Ishikawa (cell line): ENCODE measurements around the gene MAPKBP1.

ENCODE experiments used
- EP300 ChIP-seq: IDR thresholded peaks from 2 replicates; pipeline ENCODE4 v1.6.1; 2012; ENCODE audit warnings: borderline replicate concordance
- FOXM1 ChIP-seq: IDR thresholded peaks from 2 replicates; pipeline ENCODE4 v1.6.1; 2012; ENCODE audit warnings: low read depth, borderline replicate concordance
- MAX ChIP-seq: IDR thresholded peaks from 2 replicates; pipeline ENCODE4 v1.6.1; 2012
- RAD21 ChIP-seq: IDR thresholded peaks from 2 replicates; pipeline ENCODE4 v1.6.1; 2012; ENCODE audit warnings: low read depth
- TAF1 ChIP-seq: IDR thresholded peaks from 2 replicates; pipeline ENCODE4 v1.6.1; 2012; ENCODE audit warnings: low read depth, mild to moderate bottlenecking
- YY1 ChIP-seq: IDR thresholded peaks from 2 replicates; pipeline ENCODE4 v1.6.1; 2012; ENCODE audit warnings: low read depth
- TF ChIP-seq, protein P1 (sequence below): IDR thresholded peaks from 2 replicates; pipeline ENCODE4 v1.6.1; 2012; ENCODE audit warnings: low read depth, mild to moderate bottlenecking
- TF ChIP-seq, protein P2 (sequence below): IDR thresholded peaks from 2 replicates; pipeline ENCODE4 v1.6.1; 2012

DNA sequence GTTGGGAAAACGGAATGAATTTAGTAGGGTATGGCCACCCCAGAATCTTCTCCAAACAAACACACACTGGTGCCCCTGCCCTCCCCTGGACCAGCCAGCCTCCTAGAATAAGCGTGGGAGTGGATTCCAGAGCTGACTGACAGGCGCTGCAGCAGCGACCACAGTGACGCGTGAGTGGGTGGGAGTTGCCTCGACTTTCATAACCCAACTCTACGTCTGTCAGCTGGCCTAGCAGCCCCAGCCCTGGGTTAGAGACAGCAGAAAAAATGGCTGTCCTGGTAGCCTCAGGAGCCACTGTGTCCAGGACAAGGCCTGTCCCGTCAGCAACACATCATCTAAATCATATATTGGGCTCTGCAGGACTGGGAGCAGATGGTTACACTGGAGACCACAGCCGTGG lies 74.3 kb downstream of the MAPKBP1 start:
- TF ChIP-seq RAD21 (no peak), MAX (no peak), FOXM1 (no peak), TAF1 (no peak), YY1 (no peak), EP300 (no peak)
- TF ChIP-seq, protein P1, sequence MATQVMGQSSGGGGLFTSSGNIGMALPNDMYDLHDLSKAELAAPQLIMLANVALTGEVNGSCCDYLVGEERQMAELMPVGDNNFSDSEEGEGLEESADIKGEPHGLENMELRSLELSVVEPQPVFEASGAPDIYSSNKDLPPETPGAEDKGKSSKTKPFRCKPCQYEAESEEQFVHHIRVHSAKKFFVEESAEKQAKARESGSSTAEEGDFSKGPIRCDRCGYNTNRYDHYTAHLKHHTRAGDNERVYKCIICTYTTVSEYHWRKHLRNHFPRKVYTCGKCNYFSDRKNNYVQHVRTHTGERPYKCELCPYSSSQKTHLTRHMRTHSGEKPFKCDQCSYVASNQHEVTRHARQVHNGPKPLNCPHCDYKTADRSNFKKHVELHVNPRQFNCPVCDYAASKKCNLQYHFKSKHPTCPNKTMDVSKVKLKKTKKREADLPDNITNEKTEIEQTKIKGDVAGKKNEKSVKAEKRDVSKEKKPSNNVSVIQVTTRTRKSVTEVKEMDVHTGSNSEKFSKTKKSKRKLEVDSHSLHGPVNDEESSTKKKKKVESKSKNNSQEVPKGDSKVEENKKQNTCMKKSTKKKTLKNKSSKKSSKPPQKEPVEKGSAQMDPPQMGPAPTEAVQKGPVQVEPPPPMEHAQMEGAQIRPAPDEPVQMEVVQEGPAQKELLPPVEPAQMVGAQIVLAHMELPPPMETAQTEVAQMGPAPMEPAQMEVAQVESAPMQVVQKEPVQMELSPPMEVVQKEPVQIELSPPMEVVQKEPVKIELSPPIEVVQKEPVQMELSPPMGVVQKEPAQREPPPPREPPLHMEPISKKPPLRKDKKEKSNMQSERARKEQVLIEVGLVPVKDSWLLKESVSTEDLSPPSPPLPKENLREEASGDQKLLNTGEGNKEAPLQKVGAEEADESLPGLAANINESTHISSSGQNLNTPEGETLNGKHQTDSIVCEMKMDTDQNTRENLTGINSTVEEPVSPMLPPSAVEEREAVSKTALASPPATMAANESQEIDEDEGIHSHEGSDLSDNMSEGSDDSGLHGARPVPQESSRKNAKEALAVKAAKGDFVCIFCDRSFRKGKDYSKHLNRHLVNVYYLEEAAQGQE, result no peak
- TF ChIP-seq, protein P2, sequence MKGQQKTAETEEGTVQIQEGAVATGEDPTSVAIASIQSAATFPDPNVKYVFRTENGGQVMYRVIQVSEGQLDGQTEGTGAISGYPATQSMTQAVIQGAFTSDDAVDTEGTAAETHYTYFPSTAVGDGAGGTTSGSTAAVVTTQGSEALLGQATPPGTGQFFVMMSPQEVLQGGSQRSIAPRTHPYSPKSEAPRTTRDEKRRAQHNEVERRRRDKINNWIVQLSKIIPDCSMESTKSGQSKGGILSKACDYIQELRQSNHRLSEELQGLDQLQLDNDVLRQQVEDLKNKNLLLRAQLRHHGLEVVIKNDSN, result no peak
